ENCODE results near the gene KRT80. TPM values are rescaled to one million over a fixed set of nuclear protein-coding genes. Genes with fewer than 3 reads are reported as not detected.

The KRT80 gene
- total and polyA plus RNA-seq, 2 of the 13 experiments (the other 11 are each of a cell fraction or from before 2014, with no cell fraction given) = 0.27 to 0.53 TPM

DNA sequence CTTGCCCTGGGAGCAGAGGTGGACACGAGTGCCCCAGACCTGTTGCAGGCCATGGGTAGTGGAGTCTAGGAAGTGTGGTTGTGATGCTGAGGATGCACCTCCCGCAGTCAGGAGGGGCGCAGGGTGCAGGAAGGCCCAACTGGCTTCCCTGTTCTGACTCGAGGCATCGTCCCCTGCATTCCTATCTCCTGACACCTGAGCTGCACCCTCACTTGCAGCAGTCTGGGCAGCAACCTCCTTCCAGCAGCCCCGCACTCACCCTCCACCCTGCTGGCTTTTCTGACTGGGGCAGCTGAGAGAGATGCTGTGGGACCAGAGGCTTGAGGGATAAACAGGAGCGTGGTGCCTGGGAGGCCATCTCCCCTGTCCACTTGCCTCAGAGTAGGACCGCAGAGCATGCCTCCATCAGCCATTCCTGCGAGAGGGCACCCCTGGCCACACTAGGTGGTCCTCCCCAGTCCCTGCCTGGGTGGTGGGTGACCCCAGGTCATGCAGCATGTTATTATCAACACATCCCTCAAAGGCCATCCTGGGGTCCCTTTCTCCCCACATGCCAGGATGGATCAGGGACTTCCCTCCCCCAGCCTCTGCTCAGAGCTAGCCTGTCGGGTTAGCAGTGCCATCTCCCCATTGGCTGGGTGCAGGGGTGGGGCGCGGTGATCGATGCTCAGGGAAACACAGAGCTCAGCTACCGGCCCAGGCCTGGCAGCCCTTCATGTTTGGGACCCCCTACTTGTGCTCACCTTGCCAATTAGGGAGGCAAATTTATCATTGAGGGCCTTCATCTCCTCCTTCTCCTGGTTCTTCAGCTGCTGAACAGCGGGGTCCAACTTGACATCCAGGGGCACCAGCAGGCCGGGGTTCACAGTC is 719 bp downstream of the KRT80 start (continued):
- TF ChIP-seq, protein P1, sequence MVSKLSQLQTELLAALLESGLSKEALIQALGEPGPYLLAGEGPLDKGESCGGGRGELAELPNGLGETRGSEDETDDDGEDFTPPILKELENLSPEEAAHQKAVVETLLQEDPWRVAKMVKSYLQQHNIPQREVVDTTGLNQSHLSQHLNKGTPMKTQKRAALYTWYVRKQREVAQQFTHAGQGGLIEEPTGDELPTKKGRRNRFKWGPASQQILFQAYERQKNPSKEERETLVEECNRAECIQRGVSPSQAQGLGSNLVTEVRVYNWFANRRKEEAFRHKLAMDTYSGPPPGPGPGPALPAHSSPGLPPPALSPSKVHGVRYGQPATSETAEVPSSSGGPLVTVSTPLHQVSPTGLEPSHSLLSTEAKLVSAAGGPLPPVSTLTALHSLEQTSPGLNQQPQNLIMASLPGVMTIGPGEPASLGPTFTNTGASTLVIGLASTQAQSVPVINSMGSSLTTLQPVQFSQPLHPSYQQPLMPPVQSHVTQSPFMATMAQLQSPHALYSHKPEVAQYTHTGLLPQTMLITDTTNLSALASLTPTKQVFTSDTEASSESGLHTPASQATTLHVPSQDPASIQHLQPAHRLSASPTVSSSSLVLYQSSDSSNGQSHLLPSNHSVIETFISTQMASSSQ (IDR thresholded peaks at IDR 0.05; ENCODE audit: low read depth) = no peak
- TF ChIP-seq, protein P1 (CRISPR knock-in tag; IDR thresholded peaks at IDR 0.05; ENCODE audit: borderline replicate concordance) = no peak
- TF ChIP-seq GATAD2A (CRISPR knock-in tag; IDR thresholded peaks at IDR 0.05) (no peak), SRSF9 (IDR thresholded peaks at IDR 0.05; ENCODE audit: borderline replicate concordance, insufficient read depth, low read depth, low read length, poor library complexity, severe bottlenecking) (no peak), MXI1 (IDR thresholded peaks at IDR 0.05; ENCODE audit: borderline replicate concordance, low read depth, low read length) (no peak), ZBTB42 (CRISPR knock-in tag; IDR thresholded peaks at IDR 0.05) (no peak), RARA (CRISPR knock-in tag; IDR thresholded peaks at IDR 0.05) (no peak)
- TF ChIP-seq, protein P2, sequence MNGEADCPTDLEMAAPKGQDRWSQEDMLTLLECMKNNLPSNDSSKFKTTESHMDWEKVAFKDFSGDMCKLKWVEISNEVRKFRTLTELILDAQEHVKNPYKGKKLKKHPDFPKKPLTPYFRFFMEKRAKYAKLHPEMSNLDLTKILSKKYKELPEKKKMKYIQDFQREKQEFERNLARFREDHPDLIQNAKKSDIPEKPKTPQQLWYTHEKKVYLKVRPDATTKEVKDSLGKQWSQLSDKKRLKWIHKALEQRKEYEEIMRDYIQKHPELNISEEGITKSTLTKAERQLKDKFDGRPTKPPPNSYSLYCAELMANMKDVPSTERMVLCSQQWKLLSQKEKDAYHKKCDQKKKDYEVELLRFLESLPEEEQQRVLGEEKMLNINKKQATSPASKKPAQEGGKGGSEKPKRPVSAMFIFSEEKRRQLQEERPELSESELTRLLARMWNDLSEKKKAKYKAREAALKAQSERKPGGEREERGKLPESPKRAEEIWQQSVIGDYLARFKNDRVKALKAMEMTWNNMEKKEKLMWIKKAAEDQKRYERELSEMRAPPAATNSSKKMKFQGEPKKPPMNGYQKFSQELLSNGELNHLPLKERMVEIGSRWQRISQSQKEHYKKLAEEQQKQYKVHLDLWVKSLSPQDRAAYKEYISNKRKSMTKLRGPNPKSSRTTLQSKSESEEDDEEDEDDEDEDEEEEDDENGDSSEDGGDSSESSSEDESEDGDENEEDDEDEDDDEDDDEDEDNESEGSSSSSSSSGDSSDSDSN (CRISPR knock-in tag; IDR thresholded peaks at IDR 0.05) = no peak
